ENCODE data around the gene MEGF8.
A peak's percentile ranks its signal among the peaks of the same experiment; 100 is the strongest.
"Not testable (repeated sequence)": the region's sequence is repeated elsewhere in the genome, so short reads cannot be mapped to it uniquely, and the experiment has no call there.

Gene MEGF8

GRCh38 chr19:42309686-42310085, 15.7 kb upstream of the MEGF8 start:
- DNase-seq (no peak), ATAC-seq (no peak)

GRCh38 chr19:42311657-42312056, 13.8 kb upstream of the MEGF8 start:
- ATAC-seq (no peak), DNase-seq (no peak)

DNA sequence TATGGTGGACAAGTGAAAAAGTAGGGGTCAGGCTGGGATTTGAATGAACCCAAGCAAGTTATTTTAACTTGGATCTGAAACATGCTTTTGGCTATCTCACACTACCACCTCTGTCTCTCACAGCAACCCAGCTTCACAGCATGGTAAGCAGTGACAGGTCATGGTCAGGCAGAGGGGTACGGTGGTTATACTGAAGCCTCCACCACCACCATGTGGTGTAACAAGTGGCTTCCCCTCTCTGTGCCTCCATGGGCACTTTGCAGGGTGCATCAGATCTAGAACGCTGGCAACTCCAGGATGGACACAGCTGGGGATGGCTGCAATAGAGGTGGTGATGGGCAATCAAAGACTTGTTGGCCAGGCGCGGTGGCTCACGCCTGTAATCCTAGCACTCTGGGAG, 13.1 kb upstream of the MEGF8 start:
- ATAC-seq = no peak
- DNase-seq = no peak

- ATAC-seq (peak; percentile 69), DNase-seq (peak; percentile 68)
Measured at GRCh38 chr19:42313096-42313839, 12.2 kb upstream of the MEGF8 start, which contains the start of gene TMEM145. Gene TMEM145, plus strand, starts transcription at chr19:42313309. Its CDS starts 68 bp downstream, at chr19:42313377.

DNA sequence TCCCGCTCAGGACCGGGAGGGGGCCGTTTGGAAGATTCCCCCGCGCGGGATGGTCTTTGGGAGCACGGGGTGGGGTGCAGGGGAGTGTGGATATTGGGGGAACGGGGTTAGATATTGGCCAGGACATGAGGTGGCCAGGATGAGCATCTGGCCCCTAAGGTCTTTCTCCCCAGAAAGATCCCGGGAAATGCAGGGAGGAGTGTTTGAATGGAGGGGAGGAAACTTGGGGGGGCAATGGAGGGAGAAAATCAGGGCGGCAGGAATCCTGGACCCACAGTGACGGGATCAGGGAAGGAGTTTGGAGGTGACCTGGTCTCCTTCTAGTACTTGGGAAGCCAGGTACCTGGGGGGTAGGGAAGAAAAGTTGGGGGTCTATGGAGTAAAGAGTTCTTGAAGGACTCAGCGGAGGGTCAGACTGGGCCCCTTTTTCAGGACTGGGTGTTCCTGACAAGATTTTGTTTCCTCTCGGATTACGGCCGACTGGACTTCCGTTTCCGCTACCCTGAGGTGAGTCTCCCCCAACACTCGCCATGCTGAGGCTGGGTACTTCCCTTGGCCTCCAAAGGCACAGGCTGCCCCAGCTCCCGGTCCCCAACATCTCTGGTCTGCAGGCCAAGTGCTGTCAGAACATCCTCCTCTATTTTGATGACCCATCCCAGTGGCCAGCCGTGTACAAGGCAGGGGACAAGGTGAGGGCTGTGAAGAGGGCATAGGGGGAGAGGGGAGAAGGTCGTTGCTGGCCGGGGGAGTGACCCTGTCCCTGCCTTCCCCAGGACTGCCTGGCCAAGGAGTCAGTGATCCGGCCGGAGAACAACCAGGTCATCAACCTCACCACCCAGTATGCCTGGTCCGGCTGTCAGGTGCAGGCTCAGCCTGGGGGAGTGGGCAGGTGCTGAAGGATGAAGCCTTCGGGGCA, 11.3 kb upstream of the MEGF8 start:
- ATAC-seq = no peak
- no peak for DNase-seq

- DNase-seq = no peak
- ATAC-seq = no peak
Measured at GRCh38 chr19:42315024-42315423, 10.4 kb upstream of the MEGF8 start.

GRCh38 chr19:42316223-42317211, 8.9 kb upstream of the MEGF8 start:
- ATAC-seq (peak; percentile 15), DNase-seq (peak; percentile 26)

DNA sequence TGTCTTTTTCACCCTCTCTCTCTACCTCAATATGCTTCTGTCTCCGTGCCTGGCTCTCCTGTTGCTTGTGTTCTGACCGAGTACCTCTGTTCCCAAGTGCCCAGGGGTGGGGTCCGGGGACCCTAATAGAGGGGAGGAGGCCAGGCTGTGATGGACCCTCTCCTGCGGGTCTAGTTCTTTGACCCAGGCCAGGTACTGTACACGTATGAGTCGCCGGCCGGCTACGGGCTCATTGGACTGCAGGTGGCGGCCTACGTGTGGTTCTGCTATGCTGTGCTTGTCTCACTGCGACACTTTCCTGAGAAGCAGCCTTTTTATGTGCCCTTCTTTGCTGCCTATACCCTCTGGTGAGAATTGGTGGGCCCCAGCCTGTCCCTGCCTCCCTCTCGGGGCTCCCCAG, 7.9 kb upstream of the MEGF8 start:
- DNase-seq (no peak), ATAC-seq (no peak)

- ATAC-seq = no peak
- DNase-seq = no peak
Measured at GRCh38 chr19:42322305-42322704, 3.1 kb upstream of the MEGF8 start.

- no peak for ATAC-seq
- no peak for DNase-seq
Measured at GRCh38 chr19:42323473-42323851, 2.0 kb upstream of the MEGF8 start.

- ATAC-seq (no peak), DNase-seq (peak; percentile 29)
Measured at GRCh38 chr19:42323852-42324654, 1.4 kb upstream of the MEGF8 start.

- no peak for DNase-seq
- no peak for ATAC-seq
Measured at GRCh38 chr19:42324655-42325307, 654 bp upstream of the MEGF8 start.

- DNase-seq (peak; percentile 37), ATAC-seq (peak; percentile 2)
Measured at GRCh38 chr19:42325896-42326771, 699 bp downstream of the MEGF8 start.

DNA sequence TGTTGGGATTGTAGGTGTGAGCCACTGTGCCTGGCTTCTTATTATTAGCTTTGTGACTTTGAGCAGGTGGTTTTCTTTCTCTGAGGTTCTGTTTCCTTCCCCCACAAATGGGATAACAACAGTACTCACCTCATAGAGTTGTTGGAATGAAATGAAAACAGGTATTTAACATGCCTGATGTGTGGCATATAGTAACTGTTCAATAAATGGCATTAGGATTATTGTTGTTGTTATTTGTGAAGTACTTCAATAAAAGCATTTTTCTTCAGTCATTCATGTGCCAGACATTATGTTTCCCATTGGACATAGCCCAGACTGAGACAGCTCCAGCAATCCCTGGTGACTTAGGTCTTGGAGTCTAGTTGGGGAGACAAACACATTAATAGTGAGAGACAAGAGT, 1.5 kb downstream of the MEGF8 start:
- ATAC-seq (no peak), DNase-seq (no peak)

DNA sequence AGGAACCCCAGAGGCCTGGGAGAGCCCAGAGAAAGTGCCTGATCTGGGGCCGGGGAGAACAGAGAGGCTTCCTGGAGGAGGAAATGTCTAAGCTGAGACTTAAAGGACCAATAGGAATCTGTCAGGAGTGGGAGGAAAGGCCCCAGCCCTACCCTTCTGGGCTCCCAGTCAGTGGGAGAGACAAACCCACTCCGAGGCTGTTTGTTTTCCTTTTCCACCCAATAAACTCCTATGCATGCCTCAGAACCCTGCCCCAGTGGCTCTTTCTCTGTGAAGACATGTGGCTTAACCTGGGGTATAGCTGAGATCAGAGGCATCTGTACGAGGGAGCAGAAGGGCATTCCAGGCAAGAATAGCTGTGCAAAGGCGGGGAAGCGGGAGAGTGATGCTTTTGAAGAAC, 1.9 kb downstream of the MEGF8 start:
- no peak for DNase-seq
- ATAC-seq = no peak

DNA sequence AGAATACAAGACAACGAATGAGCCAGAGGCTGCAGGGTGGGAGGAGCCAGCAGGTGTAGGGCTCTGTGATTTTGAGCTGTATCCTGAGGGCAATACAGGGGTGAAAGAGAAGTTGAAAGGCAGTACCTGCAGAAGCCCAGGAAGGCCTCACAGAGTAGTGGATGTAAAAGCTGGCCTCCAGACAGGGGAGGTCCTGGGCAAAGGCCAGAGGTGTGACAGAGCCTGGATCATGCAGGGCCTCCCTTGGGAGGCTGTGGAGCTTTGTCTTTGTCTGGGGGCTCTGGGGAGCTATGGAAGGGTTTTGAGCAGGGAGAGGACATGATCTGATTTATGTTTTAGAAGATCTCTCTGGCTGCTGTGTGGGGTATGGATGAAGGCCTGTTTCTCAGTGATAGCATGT, 2.7 kb downstream of the MEGF8 start:
- DNase-seq = no peak
- ATAC-seq = no peak

DNA sequence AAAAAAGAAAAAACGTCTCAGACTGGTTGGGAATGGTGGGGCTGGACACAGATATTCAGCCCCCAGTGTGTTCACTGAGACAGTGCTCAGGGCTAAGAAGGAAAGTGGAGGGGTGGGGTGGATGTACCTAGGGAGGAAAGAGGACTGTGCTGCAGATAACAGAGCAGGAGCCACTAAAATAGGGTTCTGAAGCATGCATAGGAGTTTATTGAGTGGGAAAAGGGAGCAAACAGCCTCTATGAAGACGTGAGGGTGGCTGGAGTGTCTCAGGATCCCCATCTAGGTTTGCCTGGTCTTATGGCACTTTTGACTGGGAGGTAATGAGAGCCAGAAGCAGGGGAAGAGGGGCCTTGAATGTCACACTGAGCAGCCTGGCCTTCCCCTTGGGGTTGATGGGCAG, 3.4 kb downstream of the MEGF8 start:
- ATAC-seq (no peak), DNase-seq (no peak)

- DNase-seq (no peak), ATAC-seq (no peak)
Measured at GRCh38 chr19:42330241-42330711, 4.8 kb downstream of the MEGF8 start.

- not testable (repeated sequence) for DNase-seq, ATAC-seq
Measured at GRCh38 chr19:42331333-42331732, 5.9 kb downstream of the MEGF8 start.

DNA sequence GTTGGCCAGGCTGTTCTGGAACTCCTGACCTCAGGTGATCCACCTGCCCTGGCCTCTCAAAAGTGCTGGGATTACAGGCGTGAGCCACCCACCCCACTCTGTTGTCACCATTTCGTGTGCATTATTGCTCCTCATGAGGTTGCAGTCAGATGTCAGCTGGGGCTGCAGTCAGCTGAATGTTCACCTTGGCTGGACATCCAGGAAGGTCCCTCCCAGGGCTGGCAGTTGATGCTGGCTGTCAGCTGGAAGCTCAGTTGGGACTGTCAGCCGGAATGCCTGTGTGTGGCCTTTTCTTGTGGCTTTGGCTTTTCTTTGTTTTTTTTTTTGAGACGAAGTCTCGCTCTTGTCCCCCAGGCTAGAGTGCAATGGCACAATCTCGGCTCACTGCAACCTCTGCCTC, 6.6 kb downstream of the MEGF8 start:
- DNase-seq = no peak
- no peak for ATAC-seq
